ENCODE results near the gene COMMD9.

COMMD9 gene

GRCh38 chr11:36295926-36296325 lies 6.7 kb upstream of the COMMD9 start, which contains the start of gene PRR5L:
Gene PRR5L (plus strand): TSS chr11:36296288. CDS start chr11:36401122, 104,834 bp downstream.
- DNase-seq: no peak

GRCh38 chr11:36292311-36292722 lies 3.1 kb upstream of the COMMD9 start:
- no peak for DNase-seq

- DNase-seq: no peak
Observed at GRCh38 chr11:36288442-36289225, 590 bp downstream of the COMMD9 start.

DNA sequence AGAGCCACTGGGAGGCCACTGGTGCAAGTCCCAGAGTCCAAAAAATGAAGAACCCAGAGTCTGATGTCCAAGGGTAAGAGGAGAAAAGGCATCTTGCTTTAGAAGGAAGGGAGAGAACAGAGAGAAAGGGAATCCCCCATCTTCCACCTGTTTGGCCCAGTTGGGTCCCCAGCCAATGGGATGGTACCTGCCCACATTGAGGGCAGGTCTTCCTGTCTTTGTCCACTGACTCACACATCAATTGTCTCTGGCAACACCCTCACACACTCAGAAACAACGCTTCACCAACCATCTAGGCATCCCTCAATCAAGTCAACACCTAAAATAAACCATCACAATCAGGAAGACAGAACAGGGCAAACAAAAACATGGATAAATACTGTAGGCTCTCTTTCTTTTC lies 6.3 kb downstream of the COMMD9 start:
- no peak for DNase-seq

DNA sequence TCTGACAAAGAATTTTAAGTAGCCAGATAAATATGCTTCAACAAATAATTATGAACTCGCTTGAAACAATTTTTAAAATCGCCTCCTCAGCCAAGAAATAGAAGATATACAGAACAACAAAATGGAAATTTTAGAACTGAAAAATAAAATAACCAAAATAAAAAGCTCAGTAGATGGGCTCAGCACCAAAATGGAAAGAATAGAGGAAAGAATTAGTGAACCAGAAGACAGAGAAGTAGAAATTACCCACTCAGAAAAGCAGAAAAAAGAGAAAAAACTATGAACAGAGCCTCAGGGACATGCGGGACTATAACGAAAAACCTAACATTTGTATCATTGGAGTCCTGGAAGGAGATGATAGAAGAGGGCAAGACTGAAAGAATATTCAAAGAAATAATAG lies 7.4 kb downstream of the COMMD9 start:
- DNase-seq: no peak

- no peak for DNase-seq
Observed at GRCh38 chr11:36280531-36280930, 8.7 kb downstream of the COMMD9 start.

- DNase-seq: no peak
Observed at GRCh38 chr11:36278531-36279282, 10.5 kb downstream of the COMMD9 start.

- no peak for DNase-seq
Observed at GRCh38 chr11:36274414-36274813, 14.8 kb downstream of the COMMD9 start.

DNA sequence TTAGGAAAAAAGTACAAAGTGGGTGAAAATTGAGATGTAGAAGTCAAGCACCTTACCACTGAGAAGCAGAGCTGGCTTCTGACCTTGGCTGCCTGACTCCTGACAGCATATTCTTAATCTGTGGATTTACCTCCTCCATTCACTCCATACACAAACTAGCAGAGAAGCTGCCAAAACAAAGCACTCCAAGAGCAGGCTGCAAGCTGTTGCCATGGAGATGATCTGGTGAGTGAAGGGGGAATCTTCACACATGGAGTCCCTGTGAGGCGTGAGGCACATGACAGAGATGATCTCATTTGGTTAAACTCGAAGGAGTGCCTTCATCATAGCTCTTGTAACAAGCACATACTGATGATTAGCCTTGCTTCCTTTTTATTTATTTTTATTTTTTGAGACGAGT lies 16.1 kb downstream of the COMMD9 start:
- no peak for DNase-seq

DNA sequence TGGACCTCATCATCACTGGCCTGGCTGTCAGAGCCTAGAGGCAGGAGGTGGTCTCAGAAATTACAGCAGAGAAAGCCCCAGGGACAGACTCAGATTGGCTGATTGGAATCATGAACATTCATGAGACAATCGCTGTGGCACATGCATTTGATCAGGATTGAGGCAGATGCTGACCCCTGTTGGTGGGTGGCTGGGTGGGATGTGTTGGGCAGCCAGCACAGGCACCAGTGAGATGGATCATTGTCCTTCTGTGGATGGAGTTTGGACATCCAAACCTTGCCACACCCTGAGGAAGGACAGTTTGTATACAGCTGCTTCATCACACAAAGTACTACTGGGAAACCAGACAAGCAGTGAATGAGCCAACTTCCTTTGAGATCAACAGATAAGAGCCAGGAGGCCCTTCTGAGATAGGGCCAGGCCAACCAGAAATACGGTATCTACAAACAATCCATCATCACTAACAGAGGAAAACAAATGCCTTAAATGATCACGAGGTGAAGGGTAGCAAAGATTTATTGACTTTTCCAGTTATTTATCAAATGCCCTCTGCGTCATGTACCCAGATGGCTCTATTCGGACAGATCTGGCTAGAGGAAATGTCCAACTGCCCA lies 17.3 kb downstream of the COMMD9 start:
- DNase-seq: no peak

GRCh38 chr11:36270701-36271100 lies 18.5 kb downstream of the COMMD9 start:
- no peak for DNase-seq

- DNase-seq: no peak
Observed at GRCh38 chr11:36268337-36268985, 20.8 kb downstream of the COMMD9 start.

- DNase-seq: no peak
Observed at GRCh38 chr11:36266767-36267166, 22.5 kb downstream of the COMMD9 start.

DNA sequence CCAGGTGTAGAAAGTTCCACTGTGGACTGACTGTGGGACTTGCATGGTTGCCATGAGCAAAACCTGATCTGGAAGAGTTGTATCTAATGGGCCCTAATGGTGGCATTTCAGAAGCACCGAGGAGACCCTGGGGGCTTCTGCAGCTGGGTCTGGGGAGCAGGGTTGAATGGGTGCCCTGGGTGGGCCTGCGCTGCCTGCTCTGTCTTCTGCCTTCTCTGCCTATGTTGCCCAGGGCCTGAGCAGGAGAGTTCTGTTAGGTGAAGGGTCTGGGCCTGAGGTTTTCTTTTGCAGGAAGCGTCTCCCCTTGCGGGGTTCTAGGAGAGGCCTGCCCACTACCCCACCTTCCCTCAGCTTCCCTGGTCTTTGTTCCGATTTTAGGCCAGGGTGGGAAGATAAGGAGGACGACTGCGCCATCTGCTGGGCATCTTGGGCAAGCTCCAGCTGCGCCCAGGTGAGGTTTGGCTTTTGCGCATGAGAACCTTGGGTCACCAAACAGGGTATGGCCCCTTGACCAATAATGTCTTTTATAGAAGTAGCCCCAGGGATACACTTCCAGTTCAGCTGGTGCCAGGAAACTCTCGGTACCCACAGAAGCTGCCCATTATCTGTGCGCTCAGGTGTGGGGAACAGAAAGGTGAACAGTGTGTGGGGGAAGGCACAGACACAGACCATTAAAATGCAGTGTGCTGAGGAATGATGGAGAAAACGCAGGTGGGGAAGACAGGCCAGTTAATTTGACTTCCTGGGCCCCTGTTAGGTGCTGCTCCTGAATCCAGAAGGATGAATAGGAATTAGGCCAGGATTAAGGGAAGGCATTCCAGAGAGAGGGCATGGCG lies 23.2 kb downstream of the COMMD9 start:
- DNase-seq: peak; percentile 33 to 52

- DNase-seq: no peak
Observed at GRCh38 chr11:36264973-36265344, 24.3 kb downstream of the COMMD9 start.

- DNase-seq: no peak
Observed at GRCh38 chr11:36264011-36264972, 24.9 kb downstream of the COMMD9 start.

GRCh38 chr11:36261094-36261493 lies 28.1 kb downstream of the COMMD9 start:
- DNase-seq: no peak

- DNase-seq: peak in 1 of 2 donors; percentile 8
Observed at GRCh38 chr11:36258730-36259360, 30.4 kb downstream of the COMMD9 start.

GRCh38 chr11:36257351-36257750 lies 31.9 kb downstream of the COMMD9 start:
- no peak for DNase-seq

- DNase-seq: no peak
Observed at GRCh38 chr11:36254713-36255112, 34.5 kb downstream of the COMMD9 start.

DNA sequence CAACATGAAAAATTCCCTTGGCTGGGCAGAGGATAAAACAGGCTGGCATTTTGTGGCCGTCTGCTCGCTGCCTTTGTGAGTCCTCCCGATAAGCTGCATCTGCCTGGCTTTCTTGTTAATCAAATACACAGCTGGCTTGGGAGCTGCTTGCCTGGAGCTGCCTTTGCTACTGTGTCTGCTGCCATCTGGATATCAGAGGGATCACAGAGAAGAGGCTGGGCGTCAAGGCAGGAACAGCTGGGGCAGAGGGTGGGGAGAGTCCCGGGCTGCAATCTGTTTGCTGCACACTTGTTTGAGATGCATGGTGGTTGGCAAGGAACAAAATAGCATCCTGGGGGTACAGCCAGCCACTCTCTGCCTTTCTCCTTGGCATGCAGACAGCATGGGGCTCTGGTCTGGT lies 36.0 kb downstream of the COMMD9 start:
- DNase-seq: no peak
